GM18520 (cell line): ENCODE data around the gene AKR1C1.
"Not testable (repeated sequence)": the region's sequence is repeated elsewhere in the genome, so short reads cannot be mapped to it uniquely, and the experiment has no call there.

Experiments
- ATAC-seq: cut with Tn5 transposase; IDR thresholded peaks from one replicate; pipeline ENCODE4 v1.9.1; 2021; ENCODE audit not compliant: unreplicated experiment

AKR1C1 gene

DNA sequence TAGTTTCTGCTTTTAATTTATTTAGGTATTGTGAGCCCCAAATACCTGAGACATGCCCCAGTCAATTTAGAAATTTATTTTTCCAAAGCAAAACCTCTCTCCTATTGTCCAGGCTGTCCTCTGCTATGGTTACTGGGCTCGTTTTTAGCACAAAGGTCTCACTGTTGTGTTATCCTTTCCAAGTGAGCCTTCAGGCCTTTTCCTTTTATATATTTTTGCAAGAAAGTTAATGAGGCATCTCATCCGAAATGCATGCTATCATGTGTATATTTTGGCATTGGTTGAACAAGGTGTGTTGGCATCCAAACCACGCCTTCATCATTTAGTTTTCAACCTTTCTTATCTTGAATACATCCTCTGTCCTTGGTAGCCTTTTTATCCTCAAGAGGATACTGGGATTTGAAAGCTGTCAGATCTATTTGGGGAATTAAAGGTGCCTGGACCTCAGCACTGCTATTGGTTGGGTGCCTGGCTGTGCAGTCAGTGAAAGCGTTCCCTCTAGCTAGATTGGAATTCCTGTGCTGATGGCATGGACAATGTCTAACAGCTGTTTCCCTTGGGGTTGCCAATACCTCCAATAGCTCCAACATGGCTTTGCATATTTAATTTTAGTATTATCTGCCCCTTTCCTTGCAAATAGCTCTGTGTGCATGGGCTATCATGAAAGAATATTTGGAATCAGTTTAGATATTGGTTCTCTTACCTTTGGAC, 51.1 kb downstream of the AKR1C1 start:
- not testable (repeated sequence) for ATAC-seq

DNA sequence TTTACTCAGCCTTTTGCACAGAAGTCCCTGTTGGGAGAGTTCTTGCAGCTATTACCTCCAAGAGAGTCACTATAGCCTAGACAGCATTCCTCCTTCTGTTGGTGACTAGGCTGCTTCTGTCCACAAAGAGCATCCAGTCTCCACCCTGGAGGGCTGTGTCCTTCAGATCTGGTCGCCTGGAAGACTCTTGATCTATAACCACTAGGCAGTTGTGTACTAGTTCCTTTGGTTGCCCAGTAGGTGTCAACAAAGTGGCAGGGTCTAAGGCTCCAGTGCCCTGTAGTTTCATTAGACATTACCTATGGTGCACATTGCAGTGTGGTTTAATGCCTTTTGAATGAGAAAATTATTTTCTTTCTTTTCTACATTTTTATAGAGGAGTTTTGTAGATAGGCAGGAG, 51.7 kb downstream of the AKR1C1 start:
- no peak for ATAC-seq

DNA sequence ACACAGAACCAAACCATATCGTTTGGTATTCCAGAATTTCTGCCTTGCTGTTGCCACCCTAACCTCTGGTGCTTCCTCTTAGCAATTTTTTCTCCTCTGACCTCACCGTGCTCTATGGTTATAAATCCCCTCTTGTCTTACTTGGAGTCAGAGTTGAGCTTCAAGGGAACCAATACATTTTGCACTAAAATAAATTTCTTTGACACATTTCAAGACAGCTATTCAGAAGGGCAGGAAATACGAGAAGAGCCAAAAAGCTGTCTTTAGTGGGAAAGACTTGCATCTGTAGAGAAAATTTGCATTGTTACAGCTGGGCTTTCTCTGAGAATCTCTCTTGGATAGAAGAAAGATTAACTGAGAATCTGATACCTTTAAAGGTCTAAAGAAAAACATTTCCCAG, 54.9 kb downstream of the AKR1C1 start:
- no peak for ATAC-seq

DNA sequence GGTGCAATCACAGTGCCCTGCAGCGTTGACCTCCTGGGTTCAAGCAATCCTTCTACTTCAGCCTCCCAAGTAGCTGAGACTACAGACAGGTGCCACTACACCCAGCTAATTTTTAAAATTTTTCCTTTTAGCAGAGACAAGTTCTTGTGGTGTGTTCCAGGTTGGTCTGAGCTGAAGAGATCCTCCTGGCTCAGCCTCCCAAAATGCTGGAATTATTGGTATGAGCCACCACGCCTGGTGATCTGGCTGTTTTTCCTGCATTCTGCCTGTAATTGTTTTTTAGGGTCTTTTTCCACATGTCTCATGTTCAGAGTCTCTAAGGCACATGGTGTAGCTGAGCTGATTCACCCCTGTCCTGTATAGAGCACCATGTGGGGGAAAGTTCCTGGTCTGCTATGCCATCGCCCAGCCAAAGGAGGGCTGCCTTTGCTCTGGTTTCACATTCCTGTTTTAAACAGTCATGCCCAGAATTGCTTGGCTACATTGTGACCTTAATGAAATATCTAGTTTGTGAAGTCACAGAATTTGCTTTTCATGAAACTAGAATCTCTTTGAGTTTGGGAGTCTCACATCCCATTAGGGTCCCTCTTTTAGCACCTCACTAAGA, 55.6 kb downstream of the AKR1C1 start:
- ATAC-seq, result not testable (repeated sequence)

DNA sequence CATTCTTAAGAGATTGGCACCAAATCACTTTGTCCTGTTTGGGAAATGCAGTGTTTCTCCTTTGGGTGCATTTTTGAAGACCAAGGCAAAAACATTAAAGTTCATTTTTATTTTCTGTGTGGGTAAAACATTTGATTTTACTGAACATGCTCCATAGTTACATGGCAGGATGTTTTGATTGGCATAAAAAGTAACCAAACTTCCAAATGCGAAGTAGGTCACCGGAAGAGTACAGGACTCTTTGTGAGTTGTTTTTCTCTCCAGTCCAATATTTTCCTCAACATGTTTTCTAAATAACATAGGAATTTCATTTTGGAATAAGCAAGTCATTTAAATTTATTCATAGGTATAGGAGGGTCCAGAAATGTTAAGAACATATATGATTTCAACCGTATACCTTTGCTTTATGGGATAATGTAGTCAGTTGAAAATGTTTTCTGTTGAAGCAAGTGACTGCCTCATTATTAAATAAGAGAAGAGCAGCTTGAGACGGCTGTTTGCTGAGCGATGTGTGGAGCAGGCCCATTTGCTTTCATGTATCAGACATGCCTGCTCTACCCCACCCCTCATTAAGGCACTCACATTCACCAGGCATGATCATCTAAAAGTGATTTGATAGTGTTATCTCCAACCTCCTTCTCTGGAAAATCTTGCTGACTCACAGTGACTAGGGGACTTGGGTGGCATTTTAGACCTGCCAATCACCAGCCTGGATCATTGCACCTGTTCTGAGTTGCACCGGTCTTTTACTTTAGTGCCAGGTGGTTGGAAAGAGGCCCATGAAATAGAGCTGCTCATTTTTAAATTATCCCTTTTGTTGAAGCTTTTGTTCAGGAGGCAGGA, 56.8 kb downstream of the AKR1C1 start:
- ATAC-seq, result not testable (repeated sequence)

DNA sequence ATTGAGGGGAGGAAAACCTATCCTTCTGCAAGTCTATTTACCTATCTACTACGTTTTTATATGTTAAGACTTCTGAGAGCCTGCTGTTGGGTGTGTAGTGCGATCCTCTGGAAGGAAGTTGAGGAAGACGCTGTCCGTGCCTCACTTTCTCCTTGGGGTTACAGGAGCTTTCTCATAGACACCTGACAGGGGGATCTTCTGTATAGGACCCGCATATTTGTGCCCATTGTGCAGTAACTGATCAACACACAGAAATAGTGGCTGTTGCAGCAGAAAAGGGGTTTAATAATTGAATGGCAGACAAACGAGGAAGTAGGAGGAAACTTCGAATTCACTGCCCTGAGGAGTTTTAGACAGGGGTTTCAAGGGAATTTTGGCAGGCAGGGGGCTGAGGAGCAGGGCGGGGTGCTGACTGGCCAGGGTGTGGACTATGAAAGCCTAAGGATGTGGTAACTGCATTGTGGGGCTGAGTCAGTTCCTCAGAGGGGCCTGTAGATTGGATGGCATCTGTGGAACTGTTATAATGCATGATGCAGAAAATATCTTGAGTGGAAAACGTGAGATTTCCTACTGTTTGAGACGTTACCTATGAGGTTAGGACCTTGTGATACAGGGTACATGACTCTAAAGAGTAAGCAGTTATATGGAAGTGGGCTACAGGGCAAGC, 58.5 kb downstream of the AKR1C1 start:
- not testable (repeated sequence) for ATAC-seq

DNA sequence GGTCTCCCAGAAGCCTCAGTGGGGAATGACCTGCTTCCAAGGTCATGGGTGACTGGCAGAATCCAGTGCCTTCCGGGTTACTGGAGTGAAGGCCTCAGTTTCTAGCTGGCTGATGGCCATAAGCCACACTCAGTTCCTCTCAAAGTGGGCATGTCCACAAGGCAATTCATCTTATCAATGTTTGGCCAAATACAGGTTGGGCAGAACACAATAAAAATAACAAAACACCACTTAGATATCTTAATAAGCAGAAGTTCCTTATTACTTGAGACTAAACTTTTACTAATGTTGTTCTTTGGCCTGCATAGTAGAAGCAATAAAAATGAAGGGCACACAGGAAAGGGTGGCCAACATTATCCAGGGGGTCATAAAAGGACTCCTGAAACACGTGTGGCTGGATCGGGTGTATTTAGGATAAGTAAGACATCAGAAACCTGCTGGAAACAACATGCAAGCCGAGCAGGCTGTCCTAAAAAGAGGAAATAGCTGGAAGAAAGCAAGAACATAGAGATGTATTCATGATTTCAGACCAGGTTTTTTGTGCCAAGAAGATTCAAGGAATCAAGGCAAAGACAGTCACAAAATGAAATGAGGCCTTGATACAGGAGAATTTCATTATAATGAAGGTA, 60.1 kb downstream of the AKR1C1 start:
- ATAC-seq, result no peak

DNA sequence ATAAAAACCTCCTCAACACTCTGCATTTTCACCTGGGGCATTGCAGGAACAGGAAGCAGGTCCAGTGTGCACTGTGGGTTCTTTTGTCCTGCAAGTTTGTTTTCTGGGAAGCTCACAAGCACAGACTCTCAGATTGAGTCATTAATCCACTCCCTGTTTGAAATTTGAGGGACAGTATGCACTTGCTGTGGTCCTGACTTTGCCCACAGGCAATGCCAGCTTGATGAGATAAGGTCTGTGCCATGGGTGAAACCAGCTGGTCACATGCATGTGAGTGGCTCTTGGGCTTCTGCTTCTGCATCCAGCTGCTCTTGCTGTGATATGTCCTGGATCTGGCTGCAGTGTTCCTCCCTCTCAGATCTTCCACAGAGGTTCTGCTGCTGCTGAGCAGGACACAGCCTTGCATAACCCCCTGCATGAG, 62.3 kb downstream of the AKR1C1 start:
- not testable (repeated sequence) for ATAC-seq

DNA sequence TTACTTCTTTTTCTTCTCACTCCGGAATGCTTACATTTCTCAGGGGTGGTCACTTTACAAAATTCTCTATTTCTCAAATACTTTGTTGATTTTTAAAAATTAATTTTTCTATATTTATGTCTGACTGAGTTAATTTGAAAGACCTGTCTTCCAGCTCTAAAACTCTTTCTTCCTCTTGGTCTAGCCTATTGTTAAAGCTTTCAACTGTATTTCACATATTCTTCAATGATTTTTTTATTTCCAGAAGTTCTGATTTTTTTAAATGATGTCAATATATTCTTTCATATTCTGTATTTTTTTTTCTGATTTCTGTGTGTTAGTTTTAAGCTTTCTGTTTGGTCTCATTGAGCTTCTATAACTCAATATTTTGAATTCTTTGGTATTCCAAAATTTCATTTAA, 67.8 kb downstream of the AKR1C1 start:
- ATAC-seq, result no peak

DNA sequence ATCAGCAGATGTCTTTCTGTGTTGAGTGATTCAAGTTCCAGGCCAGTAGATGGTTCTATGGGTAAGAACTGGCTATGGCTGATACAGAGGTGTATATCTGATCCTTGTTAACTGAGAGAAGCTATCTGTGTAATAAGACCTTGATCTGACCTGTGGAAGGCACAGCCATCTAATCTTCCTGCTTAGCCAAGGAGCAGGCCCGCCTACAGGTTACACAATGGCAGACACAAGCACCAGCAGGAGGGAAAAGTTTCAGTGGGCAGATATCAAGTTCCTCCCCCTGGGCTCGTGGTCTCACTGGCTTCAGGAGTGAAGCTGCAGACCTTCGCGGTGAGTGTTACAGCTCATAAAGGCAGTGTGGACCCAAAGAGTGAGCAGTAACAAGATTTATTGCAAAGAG, 68.4 kb downstream of the AKR1C1 start:
- not testable (repeated sequence) for ATAC-seq

DNA sequence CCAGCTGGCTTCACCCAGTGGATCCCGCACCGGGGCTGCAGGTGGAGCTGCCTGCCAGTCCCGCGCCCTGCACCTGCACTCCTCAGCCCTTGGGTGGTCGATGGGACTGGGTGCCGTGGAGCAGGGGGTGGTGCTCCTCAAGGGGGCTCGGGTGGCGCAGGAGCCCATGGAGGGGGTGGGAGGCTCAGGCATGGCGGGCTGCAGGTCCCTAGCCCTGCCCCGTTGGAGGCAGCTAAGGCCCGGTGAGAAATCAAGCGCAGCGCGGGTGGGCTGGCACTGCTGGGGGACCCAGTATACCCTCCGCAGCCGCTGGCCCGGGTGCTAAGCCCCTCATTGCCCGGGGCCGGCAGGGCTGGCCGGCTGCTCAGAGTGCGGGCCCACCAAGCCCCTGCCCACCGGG, 69.2 kb downstream of the AKR1C1 start:
- not testable (repeated sequence) for ATAC-seq
